HG02798 (cell line): ENCODE measurements around the gene LAMA5.

Source experiments
- ATAC-seq: cut with Tn5 transposase; IDR thresholded peaks from one replicate; pipeline ENCODE4 v1.9.1; 2021; ENCODE audit warnings: mild to moderate bottlenecking; ENCODE audit not compliant: unreplicated experiment, poor library complexity

Gene LAMA5

GRCh38 chr20:62320581-62321354 lies 46.3 kb downstream of the LAMA5 start:
- ATAC-seq = no peak

GRCh38 chr20:62319346-62319909 lies 47.7 kb downstream of the LAMA5 start:
- no peak for ATAC-seq

- no peak for ATAC-seq
These were observed 48.4 kb downstream of the LAMA5 start for GRCh38 chr20:62318400-62319345.

- ATAC-seq = no peak
These were observed 49.9 kb downstream of the LAMA5 start for GRCh38 chr20:62317167-62317655.

- no peak for ATAC-seq
These were observed 50.6 kb downstream of the LAMA5 start for GRCh38 chr20:62316331-62317166.

GRCh38 chr20:62315773-62316172 lies 51.3 kb downstream of the LAMA5 start:
- no peak for ATAC-seq

- no peak for ATAC-seq
These were observed 52.3 kb downstream of the LAMA5 start for GRCh38 chr20:62314711-62315302.

- no peak for ATAC-seq
These were observed 52.8 kb downstream of the LAMA5 start for GRCh38 chr20:62314339-62314638.

- ATAC-seq = no peak
These were observed 53.4 kb downstream of the LAMA5 start for GRCh38 chr20:62313460-62314338.

- no peak for ATAC-seq
These were observed 54.1 kb downstream of the LAMA5 start for GRCh38 chr20:62313021-62313420.

GRCh38 chr20:62312662-62312977 lies 54.5 kb downstream of the LAMA5 start:
- no peak for ATAC-seq

GRCh38 chr20:62311832-62312661 lies 55.1 kb downstream of the LAMA5 start:
- ATAC-seq = no peak

- no peak for ATAC-seq
These were observed 56.0 kb downstream of the LAMA5 start for GRCh38 chr20:62311150-62311549.

- ATAC-seq = no peak
These were observed 56.4 kb downstream of the LAMA5 start for GRCh38 chr20:62310757-62311121.

GRCh38 chr20:62309947-62310756 lies 57.0 kb downstream of the LAMA5 start:
- no peak for ATAC-seq

- no peak for ATAC-seq
These were observed 57.7 kb downstream of the LAMA5 start for GRCh38 chr20:62309198-62309944.
